NCI-H345 treated with DMSO at 0.1 percent for 48 hours (cell line): Measurements from ENCODE around the gene FAM131C.
"Not testable (repeated sequence)": the region's sequence is repeated elsewhere in the genome, so short reads cannot be mapped to it uniquely, and the experiment has no call there.

Source experiments
- DNase-seq: peaks from one replicate; lab custom pipeline; 2025; ENCODE audit not compliant: unreplicated experiment; lab: John Stamatoyannopoulos, UW

Gene FAM131C

DNA sequence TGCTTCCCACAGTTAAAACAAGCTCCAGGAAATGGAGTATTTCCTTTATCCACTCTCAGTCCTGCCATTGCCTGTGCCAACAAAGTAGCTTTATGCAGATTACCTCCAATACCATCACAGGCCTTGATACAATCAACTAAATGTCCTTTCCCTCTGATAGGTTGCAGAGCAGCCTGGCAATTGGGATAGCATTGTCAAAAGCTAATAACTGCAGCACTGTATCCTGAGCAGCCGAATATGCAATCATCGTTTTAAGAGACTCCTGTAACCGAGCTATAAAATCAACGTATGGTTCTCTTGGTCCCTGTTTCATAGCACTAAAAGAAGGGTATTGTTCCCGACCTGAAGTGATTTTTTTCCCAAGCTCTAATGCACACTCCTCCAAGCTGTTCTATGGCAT, 33.6 kb upstream of the FAM131C start:
- DNase-seq: not testable (repeated sequence)

DNA sequence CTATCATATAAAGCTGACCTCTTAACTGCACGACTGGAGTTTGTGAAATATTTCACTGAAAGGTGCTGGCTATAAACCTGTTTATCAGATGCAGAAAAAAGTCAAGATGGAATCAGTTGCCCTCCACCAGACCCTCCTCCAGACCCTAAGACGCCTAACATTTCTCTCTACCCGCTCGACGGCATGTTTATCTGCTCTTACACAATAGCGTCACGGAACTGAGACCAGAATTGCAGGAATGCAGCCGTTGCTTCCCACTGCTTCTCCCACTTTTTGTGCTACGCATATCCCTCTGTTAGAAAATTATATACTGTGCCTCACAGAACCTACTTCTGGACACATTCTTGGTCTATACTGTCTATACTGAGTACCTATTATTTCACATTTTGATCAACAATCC, 28.2 kb upstream of the FAM131C start:
- no peak for DNase-seq

DNA sequence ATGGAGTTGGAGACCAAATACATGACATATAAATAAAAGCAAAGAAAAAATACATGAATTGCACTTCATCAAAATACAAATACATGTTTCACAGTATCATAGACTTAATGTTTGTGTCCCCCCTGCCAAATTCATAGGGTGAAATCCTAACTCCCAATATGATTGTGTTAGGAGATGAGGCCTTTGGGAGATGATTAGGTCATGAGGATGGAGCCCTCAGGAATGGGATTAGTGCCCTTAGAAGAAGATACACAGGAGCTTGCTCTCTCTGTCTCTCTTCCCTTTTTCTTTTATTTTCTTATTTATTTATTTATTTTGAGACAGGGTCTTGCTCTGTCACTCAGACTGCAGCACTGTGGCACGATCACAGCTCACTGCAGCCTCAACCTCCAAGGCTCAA, 26.0 kb upstream of the FAM131C start:
- DNase-seq: no peak

DNA sequence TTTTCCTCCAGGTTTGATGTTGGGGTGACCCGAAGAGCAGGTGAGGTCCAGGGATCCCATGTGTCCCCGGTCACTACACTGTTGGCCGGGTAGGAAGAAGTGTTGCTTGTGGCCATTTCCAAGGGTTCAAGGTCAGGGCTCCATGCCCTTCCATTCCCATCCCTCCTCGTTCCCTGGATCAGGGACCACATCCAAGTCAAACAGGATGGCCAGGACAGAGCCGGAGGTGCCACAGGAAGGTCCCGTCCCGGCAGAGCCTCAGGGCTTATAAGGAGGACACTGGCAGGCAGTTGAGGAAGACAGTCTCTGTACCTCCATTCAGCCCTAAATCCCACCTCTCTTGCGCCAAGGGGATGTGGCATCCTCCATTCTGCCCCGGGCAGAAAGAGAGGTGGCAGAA, 22.0 kb upstream of the FAM131C start:
- DNase-seq: no peak

DNA sequence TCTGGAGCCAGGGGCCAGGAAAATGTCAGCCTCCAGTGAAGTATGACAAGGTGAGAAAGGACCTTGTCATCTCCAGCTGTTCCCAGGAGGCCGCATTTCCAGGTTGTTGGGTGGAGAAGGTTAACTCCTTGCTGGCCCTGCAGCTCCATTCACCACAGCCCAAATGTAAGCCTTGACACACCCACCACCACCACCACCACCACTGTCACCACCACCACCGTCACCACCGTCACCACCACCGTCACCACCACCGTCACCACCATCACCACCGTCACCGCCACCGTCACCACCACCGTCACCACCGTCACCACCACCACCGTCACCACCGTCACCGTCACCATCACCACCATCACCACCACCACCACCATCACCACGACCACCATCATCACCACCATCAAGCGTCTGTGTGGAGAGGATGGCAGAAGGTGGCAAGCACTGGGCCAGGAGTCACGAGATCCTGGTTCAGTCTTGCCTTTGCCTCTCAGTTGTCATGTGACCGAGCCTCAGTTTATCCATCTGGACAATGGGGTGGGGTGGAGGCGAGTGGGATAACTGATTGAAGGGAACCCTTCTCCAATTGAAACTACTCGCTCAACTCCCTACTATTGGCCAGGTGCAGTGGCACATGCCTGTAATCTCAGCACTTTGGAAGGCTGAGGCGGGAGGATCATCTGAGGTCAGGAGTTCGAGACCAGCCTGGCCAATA, 21.2 kb upstream of the FAM131C start:
- DNase-seq: no peak

DNA sequence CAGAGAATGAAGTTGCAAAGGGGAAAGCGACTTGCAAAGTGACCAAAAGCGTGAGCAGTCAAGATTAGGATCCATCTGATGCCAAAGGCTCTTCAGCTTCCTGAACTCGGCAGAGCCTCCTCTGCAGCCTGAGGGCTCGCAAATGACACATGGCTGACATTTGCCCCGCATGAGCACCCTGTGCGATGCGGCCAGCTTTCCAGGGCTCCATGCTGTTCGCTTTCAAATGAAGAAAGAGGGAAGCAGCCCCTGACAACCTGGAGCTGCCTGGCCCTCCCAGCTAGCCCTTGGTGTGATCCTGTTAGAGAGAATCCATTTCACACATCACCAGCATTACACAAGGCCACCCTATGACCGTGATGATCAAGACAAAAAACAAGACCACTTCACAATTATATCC, 20.2 kb upstream of the FAM131C start:
- no peak for DNase-seq

DNA sequence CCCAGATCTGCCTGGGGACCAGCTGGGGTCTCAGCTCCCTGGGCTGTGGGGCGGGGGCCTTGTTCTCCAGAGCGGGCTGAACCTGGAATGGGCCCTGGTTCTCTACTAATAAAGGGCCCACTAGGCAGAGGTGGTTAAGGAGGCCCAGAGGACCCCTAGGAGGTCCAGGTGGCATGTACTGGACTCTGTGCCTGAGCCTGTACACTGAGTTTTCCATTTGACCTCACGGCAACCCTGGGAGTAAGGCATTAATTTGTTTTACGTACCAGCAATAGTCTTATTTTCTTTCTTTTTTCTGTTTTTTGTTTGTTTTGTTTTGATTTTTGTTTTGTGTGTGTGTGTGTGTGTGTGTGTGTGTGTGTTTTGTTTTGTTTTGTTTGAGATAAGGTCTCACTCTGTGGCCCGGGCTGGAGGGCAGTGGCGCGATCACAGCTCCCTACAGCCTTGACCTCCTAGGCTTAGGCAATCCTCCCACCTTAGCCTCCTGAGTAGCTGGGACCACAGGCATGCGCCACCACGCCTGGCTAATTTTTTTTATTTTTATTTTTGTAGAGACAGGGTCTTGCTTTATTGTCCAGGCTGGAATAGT, 19.6 kb upstream of the FAM131C start:
- DNase-seq: no peak

DNA sequence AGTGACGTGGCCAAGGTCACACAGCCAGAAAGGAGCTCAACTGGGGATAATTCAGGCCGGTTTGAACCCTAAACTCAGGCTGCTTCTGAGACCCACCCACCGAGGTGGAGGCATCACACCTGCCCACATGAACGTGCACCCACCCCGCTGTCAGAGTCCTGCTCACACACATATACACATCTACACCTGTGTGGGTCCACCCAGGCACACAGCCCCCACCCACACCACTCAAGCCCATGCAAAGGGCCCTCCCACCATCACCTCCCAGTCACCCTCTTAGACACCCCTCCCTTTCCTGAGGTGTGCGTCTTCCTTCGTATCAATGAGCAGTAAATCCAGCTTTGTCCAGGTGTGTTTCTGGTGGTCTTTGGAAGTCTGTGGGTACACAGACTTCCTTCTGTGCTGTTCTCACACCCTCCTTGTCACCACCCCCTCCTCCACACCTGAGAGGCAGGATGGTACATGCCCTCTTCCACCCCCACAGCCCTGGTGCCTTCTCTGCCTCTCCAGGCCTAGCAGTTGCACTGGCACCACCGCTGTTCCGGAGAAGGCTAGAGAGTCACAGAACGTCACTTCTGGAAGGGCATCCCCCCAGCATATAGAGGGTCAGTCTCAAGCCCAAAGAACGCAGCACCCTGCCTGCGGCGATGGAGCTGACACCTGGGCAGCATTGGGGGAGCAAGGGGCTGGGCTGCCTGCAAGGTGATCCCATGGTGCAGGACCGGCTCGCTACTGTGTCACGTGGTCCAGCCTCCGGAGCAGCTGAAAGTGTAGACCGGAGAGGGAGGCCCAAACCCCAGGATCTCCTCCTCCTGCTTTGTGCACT, 18.9 kb upstream of the FAM131C start:
- DNase-seq: no peak

DNA sequence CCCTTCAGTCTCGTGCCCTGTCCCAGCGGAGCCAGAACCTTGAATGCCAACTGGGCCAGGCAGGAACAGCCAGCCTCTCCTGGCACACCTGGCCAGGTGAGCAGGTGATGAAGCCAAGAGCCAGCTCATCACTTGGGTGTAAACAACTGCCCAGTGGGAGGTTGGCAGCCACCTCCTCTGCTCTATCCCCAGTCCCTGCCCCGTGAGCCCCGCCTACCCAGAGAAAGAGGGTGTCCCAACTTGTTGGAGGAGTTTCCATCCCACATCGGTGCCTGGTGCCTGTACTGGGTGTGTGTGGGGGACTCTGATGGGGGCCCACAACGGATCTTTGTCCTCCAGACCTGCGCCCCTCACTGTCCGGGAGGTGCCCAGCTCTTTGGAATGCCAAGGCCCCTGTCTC, 17.8 kb upstream of the FAM131C start:
- peak; percentile 21 for DNase-seq

DNA sequence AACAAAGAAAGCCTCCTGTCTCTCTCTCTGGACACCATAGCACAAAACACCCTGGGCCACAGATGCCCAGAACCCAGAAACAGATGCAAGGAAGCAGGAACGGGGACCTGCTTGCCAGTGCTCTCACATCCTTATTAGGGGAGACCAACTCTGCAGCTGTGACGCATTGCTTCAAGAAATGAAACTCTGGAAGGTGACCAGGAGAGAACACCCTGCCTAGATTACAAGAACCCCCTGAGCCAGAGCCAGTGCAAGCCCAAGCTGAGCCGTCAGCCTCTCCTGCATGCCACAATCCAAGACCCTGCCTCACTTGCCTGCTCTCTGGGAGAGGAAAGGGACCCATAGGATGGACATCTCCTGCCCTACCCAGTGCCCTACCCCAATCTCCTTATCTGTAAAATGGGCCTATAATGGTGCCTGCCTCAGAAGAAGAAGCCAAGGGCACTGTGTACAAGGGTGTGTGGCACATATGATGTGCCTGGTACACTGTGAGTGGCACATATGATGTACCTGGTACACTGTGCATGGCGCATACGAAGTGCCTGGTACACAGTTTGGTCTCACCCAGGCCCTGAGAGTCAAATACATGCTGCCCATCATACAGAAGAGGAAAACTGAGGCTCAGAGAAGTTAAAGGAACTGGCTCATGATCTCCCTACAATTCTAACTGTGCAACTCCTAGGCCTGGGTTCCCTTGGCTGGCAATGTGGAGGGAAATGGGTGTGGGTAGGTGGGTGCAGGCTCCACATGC, 16.8 kb upstream of the FAM131C start:
- DNase-seq: no peak

DNA sequence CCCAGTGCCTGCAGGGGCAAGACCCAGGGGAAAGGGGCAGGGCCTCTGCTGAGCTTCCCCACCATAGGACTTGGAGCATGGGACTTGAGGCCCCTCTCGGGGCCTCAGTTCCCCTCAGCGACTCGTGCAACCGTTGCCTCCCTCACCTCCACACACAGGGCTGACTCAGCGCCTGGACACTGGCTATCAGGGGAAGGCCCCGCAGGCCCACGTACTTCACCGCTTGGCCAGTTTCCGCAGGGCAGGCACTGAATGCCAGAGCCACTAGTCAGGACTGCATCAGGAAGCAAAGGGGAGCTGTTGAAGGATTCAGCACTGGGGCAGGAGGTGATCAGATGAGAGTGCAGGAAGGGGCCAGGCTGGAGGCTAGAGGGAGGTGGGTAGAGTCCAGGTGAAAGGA, 15.5 kb upstream of the FAM131C start:
- no peak for DNase-seq

DNA sequence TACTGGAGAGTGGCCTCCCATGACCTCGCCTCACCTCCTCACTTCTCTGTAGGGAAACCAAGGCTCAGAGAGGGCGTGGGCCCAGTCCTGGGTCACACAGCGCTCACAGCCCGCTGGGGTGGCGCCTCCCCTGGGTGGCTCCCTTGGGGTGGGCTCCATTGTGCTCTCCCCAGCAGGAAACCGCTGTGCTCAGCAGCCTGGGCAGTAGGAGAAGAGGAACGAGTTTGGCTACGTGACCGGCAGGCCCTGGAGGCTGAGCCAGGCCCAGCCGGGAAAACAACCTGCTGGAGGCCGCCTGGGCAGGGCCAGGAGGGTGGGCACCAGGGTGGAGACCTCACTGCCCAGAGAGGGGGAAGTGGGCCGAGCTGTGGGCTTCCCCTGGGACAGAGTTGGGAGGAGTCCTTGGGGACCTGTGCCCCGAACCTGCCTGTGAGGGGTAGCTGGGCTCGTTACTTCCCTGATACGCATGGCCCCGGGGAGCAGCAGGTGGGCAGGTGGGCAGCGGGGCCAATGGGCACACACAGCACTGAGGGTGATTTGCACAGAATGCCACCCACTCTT, 15.0 kb upstream of the FAM131C start:
- DNase-seq: no peak

DNA sequence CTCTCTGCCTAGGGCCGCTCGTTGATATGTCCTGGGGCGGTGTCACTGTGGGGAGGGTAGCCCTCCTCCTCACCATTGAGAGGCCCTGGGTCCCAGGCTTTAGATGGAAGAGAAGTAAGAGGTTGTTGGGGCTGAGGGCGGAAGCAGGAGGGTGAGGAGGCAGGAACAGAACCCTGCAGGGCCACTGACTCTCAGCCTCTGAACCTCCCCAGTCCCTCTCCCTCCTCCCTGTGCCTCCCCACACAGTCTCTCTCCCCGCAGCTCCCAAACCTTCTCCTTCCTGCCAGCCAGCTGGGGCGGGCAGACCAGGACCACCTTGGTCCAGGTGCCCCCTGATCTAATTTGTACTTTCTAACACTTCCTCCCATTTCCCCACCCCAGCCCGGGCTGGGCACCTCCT, 14.3 kb upstream of the FAM131C start:
- DNase-seq: no peak

DNA sequence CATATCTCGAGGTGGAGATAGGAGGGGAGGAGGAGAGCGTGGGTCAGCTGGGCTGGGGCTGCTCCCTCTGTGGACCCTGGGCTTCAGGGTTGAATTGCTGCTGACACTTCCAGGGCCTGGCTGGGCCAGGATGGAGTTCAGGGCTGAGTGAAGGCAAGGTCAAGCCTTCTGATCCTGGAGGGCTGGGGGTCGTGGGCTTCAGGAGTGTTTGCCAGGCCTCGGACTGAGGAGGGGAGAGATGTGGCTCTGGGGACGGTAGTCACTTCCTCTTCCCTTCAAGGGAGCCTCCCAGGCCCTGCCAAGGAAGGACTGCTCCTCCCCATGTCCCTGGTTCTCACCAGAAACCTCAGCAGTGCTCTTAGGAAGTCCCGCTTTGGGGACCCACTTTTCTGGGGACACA, 12.1 kb upstream of the FAM131C start:
- no peak for DNase-seq

DNA sequence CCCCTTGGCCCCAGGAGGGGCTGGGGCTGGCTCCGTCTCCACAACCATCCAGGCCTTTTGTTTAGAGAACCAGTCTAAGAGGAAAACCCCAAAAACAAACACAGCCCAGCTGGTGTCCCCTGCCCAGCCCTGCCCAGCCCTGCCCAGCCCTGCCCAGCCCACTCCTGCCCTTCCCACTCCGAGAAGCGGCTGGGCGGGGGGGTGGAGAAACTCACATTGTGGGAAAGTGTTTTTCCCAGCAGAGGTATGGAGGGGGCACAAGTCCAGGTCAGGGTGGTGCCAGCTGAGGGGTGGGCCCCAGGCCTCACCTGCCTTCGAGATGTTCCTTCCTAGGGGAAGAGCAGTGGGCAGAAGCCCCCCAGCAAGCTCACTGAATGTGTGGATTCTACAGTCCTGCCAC, 10.0 kb upstream of the FAM131C start:
- no peak for DNase-seq

DNA sequence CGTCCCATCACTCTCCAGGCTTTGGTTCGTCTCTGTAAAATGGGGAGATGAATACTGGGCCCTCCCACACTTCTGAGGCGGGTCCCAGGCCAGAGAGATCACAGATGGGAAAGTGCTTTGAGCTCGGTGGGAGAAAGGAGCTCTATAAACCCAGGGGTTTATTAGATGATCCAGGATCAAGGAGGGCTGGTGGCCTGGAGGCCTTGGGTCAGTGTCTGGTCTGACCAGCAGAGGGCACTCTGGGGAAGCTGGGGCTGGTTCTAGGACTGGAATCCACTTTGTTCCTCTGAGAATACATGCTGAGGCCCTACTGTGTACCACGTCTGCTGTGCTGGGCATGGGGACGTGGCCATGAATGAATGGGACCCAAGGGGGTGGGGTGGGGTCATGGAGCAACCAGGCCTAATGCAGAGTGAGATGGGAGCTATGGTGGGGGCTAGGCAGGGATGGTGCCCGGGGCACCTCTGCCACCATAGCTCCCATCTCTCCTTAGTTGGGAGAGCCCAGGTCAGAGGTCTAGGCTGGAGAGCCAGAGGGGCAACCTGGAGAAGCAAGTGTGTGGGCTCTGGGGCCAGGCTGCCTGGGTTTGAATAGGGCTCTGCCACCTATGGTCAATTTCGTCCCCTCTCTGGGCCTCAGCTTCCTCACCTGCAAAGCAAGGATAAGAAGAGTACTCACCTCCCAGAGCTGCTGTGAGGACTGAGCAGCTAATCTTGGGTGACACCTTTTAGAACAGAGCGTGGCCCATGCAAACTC, 9.0 kb upstream of the FAM131C start:
- DNase-seq: peak; percentile 22

DNA sequence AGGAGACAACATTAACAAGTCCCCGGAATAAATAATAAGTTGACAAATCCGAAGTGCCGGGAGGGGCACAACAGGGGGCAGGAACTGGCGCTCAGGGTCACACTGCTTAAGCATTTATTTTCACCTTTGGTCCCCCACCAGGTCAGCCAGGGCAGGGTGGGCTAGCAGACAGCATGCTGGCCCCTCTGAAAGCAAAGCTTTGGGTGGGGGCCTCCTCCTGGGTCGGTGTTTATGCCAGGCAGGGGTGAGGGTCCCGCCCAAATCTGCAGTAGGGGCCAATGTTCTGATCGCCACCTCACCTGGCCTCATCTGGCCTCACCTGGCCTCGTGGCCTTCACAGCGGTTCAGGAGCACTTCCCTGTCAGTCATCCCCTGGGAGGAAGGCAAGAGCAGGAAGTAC, 8.2 kb upstream of the FAM131C start:
- DNase-seq: no peak

DNA sequence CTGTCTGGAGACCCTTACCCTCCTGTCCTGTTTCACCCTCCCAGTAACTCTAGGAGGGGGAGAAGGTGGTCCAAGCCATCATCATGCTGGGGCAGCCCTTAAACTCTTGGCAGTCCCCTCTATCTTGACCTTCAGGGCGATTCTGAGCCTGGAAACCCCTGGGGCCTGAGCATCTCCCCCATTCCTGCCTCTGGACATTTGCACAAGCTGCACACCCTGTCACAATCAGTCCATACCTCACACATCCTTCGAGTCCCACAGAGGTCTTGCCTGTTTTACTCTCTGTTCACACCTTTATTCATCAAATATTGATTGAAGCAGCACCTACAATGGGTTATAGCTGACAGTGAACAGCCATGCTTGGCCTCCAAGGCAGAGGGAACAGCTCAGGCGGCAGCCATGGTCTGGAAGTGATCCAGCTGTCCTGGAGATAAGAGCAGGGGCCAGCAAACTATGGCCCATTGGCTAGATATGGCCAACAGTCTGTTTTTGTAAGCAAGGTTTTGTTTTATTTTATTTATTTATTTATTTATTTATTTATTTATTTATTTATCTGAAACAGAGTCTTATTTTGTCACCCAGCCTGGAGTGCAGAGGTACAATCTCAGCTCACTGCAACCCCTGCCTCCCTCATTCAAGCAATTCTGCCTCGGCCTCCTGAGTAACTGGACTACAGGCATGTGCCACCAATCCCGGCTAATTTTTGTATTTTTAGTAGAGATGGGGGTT, 7.1 kb upstream of the FAM131C start:
- DNase-seq: no peak

DNA sequence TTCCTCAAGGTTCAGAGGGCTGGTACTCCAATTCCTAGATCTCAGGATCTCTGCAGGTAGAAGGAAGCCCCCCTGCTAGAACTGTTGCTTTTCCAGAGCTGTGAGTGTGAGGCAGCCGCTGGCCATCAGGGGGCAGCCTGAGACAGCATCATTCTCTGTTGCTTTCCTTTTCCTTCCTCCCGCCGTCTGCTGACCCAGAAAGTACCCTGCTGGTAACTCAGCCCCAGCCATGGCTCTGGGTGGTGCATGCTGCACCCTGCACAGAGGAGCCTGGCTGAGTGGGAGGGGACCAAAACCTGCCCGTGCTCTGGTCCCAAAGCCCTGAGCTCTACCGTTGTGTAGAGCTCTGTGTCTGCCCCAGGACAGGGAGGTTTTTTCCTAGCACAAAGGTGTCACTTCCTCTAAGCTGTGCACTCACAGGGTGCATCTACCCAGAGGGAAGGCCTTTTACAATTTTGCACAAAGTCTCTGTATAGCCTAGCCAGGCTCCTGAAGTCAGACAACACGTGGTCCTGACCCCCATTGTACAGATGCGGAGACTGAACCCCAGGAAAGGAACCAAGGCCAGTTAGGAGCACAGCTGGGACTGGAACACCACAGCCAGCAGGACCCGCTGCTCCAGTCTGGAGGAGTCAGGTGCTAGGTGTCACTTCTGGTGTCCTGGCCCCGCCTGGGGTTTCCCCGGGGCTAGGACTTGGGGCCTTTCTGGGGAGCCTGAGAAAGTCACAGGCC, 5.6 kb upstream of the FAM131C start:
- peak; percentile 69 for DNase-seq
